ENCODE measurements around the gene AIPL1. TPM values are rescaled to one million over a fixed set of nuclear protein-coding genes. Genes with fewer than 3 reads are reported as not detected.

Gene AIPL1
- total RNA-seq, 1 donor from 2014 or later, result not detected

DNA sequence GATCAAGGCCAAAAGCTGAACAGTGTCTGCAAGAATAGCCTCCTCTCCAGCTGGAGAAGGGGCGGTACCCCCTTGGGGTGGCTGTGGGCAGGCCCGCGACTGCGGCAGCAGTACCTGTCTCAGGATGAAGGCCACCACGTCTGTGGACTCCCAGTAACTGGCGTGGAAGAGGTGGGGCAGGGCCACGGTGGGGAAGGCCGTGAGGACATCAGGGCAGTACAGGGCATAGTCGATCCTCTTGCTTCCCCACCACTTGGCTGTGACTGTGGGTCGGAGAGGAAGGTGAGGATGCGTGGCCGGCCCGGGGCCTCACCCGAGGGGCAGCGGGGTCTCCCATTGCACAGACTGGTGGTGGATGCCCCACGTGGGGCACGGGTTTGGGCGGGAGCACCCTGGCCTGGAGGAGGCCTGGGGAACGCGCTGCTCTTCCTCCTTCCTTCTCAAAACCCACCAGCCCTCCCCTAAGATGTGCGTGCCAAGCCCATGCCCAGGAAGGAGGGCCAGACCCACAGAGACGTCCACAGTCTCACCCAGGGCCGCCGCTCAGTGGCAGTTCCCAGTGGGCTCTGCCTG, 35.3 kb upstream of the AIPL1 start:
- no peak for DNase-seq (ENCODE audit: low spot score)
- intact Hi-C loops (cut with DNase I), result loop anchor here (5.0 to 10.0 kb wide), 2 partner anchors 85 to 107 kb away; partner anchors contain the start of gene PITPNM3

DNA sequence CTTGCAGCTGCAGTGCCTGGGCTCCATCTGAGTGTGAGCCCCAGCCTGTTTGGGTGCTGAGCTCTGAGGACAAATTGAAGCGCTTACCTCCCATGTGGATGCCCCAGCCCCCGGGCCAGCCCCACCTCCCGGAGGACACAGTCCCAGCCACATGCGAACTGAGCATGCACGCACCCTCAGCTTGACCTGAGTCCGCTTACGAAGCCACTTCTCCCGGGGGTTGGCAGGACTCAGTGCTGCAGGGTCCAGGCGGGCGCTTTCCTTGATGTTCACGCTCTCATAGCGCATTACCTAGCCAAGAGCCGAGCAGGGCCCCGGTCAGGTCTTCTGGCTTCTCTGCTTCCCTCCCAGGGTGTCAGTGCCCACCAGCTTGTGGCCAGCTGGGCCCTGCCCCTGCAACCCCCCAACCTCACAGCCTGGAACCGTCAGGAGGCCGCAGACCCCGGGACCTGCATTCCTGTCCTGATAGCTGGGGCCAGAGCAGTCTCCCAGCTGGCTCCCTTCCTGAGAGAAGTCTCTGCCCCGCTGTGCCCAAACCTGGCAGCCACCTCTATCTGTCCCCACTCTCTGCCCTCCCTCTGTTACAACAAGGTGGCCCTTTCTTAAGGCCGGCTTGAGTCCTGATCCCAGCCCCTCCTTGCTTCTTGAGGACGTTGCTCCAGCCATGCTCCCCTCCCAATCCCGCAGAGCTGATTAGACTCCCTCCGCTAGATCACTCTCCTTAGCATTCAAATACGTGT, 33.3 kb upstream of the AIPL1 start:
- no peak for DNase-seq (ENCODE audit: low spot score)
- intact Hi-C loops (cut with DNase I), result no loop called here

DNA sequence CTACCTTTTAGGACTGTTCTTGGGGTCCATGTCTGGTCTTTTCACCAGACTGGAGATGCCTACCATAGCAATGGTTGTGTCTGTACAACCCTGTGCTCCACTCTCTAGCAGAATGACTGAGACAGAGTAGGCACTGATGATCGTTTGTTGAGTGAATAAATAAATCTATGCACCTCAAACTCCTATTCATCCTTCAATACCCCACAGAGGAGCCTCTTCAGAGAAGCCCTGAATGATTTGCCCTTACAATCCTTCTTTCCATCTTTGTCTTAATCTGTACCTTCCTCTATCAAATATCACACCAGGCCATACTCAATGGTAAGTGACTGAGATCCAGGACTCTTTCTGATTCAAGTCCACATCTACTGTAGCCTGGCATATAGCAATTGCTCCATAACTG, 32.6 kb upstream of the AIPL1 start:
- DNase-seq (ENCODE audit: low spot score), result no peak
- intact Hi-C loops (cut with DNase I), result no loop called here

DNA sequence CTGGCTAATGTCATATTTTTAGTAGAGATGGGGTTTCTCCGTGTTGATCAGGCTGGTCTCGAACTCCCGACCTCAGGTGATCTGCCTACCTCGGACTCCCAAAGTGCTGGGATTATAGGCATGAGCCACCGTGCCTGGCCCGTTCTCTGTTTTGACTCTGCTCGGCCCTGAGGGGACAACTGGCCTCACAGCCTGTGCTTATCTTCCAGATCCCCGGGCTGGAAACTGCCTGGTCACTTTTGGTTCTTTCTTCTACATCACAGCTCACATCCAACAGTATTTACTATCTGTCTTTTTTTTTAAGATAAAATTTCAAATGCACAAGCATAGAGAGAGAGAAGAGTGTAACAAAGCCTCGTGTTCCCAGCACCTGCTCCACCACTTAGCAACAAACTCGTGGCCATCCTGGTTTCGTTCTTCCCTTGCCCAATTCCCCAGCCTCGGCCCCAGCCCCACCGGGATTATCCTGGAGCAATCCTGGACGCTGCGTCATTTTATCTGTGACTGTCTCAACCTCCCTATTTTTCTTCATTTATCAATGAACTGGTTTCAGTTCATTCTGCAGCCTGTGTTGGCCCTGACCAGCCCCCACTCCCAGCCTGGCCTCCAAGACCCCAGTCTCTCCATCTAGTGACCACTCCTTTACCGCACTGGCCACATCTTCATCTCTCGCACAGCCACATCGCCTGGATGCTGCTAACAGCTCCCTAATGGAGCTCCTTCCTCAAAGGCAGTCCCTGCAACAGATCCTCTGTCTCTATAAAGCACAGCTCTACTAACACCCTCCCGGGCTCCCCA, 30.5 kb upstream of the AIPL1 start:
- no peak for DNase-seq (ENCODE audit: low spot score)
- intact Hi-C loops (cut with DNase I), result no loop called here

DNA sequence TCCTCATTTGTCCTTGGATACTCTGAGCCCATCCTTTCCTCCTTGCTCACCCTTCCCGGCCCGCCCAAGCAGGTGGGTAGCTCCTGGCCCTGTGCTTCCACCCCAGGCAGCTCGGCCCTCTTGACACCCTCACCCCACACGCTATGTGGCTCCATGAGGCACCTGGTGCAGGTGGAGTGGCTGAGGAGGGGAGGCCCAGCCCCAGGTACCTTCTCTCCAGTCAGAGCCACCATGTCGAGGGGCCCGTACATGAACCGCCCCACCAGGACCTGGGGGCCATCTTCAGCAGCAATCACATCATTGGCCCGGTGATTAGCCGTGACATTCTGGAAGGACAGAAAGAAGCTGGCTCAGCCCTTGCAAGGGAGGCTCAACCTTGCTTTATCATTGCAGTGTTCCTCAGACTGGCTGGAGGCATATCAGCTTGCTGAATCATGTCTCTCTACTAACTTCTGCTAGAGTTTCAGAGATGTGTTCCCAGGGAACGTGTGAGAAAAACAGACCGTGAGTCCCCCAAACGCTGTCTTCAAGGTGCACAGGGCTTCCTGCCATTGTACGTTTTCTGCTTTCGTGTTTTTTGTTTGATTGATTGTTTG, 29.6 kb upstream of the AIPL1 start:
- no peak for DNase-seq (ENCODE audit: low spot score)
- intact Hi-C loops (cut with DNase I), result no loop called here

DNA sequence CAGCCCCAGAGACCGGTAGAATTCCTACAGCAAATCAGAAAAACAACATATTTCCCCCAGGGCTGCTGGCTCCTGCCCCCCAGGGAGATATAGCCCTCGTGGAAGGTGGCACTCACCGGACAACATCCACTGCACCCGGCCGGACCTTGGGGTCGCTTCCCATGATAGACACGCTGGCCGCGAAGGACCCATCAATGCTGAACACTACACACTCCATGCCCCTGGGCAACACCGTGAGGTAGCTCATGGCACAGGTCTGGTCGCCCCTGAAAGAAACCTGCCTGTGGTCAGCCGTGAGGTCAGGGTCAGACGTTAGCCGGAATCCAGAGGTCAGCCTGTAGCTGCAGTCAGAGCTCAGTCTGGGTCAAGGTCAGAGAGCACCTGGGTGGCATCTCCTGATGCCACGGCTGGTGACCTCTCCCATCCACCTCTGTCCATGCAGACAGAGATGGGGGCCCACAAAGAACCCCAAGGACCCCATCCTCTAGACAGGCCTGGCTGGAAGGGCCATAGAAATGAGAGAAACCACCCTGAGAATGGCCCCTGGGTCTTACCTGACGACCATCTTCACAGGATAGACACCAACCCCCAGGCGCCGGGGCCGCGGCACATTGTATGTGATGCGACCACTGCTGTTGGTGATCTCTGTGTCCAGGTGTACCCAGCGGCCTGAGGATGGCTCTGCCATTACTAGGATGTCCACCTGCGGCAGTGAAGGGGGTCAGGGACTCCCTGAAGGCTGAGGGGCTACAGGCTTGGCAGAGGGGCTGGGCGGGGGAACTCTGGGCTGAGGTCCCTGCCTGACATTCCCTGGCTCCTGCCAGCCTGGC, 28.9 kb upstream of the AIPL1 start:
- DNase-seq (ENCODE audit: low spot score), result no peak
- intact Hi-C loops (cut with DNase I), result no loop called here

DNA sequence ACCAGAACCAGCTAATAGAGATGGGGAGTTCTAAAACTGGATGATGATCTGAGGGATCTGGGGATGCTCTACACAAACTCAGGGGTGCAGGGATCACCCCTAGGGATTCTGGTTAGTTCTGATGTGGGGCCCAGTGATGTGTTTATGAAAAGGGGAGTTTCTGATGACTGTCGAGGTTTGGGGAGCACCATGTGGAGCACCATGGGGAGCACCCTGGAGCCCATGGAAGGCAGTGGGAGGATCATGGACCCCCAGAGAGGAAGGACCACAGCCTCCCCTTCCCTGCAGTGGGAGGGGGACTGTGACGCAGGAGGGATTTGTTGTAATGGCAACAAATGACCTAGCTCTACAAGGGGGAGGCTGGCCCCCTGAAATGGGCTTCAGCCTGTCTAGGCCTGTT, 27.8 kb upstream of the AIPL1 start:
- DNase-seq (ENCODE audit: low spot score), result no peak

DNA sequence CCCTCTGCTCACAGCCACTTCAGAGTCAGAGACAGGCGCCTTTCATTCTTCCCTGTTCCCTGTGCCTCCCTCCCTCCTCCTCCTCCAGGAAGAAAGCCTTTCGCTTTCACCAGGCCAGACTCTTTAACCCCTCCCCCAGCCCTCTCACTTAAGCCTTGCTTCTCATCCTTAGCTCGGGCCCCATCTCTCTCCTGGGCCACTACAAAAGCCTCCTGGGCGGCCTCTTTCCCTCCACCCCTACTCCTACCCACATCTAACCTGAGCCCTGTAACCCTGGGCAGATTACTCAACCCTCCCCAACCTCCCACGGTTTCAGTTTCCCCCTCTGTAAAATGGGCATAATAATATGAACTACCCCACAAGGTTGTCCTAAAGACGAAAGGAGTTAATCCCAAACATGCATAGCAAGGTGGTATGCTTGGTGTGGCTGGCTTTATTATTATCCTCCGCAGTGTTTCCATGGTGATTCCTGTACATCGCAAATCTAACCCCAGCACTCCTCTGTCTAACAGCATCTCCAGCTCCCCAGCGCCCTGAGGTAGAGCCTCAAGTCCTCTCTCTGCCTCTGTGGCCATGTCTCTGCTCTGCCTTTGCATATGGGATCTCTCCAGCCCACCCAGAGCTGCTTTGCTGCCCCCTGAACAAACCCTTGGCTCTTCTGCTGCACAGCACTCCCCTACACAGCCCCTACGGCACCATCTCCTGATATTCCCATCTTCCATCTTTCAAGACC, 27.0 kb upstream of the AIPL1 start:
- DNase-seq (ENCODE audit: low spot score), result no peak
- intact Hi-C loops (cut with DNase I), result no loop called here

More for the DNA sequence above, 27.8 kb upstream of the AIPL1 start:
- intact Hi-C loops (cut with DNase I), result no loop called here

DNA sequence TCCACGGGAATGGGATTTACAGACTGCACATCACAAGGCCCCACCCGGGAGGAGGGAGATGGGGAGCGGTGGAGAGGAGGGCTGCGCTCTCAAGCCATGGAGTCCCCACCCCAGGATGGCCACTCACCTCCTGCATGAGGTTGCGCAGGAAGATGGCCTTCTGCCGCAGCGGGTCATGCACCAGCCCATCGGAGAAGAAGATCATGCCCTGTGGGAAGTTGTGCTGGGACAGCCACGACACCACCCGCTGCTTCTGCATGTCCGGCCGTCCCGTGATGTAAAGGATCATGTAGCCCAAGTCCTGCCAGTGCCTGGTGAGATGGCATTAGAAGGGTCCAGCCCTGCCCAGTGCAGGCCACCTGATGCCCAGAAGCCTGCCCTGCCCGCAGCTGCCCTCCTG, 26.3 kb upstream of the AIPL1 start:
- DNase-seq (ENCODE audit: low spot score), result no peak
- intact Hi-C loops (cut with DNase I), result no loop called here

DNA sequence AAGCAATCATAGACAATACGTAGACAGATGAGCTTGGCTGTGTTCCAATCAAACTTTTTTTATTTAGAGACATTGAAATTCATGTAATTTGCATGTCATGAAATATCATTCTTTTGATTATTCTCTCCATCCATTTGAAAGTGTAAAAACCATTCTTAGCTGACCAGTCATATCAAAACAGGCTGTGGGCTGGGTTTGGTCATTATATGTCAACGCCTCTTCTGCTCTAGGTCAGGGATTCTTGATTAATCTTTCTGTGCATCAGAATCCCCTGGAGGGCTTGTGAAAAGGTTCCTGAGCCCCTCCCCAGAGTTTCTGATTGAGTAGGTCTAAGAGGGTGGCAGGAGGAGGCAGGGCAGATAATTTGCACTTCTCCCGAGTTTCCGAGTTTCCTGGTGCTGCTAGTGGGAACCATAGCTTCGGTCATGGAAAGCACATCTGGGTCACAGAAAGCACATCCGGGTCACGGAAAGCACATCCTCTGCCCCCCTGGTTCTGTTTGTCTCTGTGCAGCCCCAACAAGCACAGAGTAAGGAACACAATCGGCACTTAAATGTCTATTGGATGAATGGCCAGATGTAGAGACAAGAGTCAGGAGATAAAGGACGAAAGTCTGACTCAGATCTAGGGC, 25.7 kb upstream of the AIPL1 start:
- intact Hi-C loops (cut with DNase I), result no loop called here
- no peak for DNase-seq (ENCODE audit: low spot score)

DNA sequence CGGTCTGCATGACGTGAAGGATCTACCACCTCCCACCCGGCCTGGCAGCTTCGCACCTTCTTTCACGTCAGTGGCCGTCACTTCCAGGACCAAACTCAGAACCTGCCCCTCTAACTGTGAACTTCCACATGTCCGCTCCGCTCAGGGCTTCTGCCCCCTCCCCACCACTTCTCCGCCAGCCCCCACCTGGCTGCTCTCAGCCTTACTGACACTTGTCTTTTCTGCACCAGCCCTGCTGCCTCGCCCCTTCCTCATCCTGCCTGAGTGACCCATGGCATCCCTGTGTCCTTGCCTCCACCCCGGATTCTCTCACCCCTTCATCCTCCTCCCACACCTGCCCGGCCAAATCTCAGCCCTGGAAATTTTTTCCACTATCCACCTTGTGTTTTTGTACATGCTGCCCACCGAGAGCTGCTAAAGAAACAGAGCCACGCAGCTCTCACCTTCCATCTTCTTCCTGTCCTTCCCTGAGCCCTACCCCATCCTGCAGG, 23.6 kb upstream of the AIPL1 start:
- no peak for DNase-seq (ENCODE audit: low spot score)
- intact Hi-C loops (cut with DNase I), result no loop called here

DNA sequence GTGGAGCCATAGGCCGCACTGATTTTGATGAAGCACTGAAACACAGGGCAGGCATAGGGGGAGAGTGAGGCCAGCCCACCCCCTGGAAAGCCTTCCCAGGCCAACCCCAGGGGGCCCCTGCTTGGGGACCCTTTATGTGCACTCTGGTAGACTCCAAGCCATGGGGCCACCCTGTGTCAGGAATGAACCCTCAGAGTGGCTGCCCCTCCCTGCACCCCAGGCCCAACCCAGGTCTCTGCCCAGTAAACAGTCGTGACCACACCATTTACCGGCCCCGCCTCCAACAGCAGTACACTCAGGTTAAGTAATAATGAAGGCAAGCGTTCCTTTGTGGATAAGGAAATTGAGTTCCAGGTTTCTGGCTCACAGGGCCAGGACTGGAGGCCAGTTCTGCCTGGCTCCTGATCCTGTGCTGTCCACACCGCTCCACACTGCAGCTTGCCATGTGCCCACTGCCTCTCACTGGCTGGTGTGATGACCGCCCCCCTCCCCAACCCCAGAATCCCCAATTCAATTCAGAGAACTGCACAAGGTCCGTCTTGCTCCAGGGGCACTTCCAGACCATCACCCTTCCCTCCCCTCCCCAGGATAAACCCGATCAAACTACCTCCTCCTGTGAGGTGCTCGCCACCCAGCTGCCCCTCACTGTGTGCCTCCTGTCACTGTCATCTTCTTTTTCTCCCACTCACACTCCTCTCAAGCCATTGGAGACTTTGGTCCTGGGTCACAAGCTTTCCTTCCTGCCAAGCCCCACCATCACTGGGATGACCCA, 23.0 kb upstream of the AIPL1 start:
- no peak for DNase-seq (ENCODE audit: low spot score)

DNA sequence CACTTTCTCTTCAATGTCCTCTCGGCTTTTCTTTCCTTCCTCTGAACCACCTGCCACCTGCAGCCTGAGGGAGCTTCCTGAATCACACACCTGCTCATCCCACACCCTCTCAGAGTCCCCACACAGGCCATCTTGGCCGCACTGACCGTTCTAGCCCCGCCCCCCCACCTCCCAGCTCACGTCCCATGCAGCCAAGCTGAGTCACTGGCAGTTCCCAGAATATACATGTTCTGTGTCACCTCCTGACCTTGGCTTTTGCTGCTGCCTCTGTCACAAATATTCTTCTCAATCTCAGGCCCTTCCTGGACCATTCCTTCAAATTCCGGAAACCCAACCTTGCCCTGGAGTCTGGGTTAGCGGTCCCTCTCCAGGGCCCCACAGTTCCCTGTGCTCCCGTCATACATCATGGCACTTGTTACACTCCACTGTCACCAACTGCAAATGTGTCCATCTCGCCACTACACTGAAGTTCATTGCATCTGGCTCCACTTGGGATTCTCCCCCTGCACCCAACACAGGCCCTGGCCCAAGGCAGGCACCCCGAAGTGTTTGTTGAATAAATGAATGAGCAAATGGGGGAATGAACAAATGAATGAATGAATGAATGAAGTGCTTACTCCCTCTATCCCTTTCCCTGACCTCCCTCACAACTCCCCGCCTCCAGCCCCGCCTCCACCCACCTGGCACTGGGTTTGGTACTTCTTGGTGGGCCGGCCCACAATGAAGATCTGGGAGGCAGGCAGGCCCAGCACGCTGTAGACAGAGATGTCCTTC, 22.2 kb upstream of the AIPL1 start:
- DNase-seq (ENCODE audit: low spot score), result no peak
- intact Hi-C loops (cut with DNase I), result no loop called here

More for the DNA sequence above, 23.0 kb upstream of the AIPL1 start:
- intact Hi-C loops (cut with DNase I), result no loop called here

DNA sequence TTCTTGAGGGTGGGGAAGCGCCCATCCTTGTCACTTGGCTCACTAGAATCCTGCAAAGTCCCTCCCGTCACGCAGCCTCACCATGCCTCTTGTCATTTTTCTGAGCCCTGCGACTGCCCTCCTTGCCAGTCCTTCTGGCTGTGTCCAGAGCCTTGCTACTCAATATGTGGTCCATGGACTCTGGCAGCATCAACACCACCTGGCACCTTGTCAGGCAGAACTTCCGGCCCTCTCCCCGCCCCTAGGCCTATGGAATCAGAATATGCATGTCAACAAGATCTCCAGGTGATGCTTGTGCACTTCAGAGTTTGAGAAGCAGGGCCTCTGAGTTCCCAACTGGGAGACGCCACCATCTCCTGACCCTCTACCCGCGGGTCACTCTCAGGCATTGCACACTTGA, 21.4 kb upstream of the AIPL1 start:
- intact Hi-C loops (cut with DNase I), result no loop called here
- no peak for DNase-seq (ENCODE audit: low spot score)

DNA sequence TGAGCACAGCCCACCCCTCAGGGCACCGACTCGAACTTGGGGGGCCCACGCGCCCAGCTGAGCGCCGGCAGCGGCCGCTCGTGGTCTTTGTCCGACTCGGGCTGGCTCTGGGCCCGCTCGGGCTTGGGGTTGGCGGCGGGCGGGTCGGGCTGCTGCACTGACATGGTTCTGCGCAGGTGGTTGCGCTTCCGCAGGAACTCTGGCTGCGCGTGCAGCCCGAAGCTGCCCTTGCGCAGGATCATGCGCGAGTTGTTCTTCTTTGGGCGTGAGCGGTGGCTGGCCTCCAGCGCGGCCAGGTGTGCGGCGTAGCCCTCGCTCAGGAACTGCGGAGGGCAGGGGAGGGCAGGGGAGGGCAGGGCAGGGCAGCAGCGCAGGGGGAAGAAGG, 20.4 kb upstream of the AIPL1 start:
- DNase-seq (ENCODE audit: low spot score), result no peak
- intact Hi-C loops (cut with DNase I), result no loop called here

DNA sequence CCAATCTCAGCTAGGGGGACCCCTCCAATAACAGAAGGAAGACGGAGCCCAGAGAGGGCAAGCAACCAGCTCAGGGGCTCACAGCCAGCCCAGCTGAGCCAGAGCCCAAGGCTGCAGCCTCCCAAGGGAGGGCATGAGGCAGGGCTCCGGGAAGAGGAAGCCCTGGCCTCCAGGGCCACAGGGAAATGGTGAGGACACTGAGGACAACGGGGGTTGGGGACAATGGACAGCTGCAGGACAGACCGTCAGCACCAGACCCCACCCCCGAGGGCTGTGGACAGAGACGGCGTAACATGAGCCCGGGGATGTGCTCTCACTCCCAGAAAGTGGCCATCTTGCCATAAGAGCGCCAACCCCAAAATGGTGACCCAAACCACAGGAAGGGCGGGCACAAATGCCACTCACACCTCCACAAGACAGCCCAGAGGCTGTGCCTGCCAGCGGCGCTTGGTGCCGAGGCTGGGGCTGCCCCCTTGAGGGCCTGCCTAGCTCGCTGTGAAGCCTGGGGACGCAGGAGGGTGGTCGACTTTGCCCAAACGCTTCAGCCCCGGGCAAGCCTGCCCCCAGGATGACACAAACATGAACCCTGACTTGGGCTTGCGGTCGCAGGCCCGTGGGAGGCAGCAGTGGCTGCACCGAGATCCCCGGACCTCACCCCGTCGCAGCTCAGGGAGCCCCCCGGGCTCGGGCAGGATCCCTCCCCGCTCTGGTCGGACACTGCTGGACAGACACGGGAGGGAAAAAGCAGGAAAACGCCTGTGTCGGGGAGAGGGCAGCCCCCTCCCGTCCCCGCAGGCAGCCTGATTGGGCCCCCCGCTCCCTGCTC, 19.8 kb upstream of the AIPL1 start:
- intact Hi-C loops (cut with DNase I), result no loop called here
- DNase-seq (ENCODE audit: low spot score), result no peak
